CD14-positive monocyte (primary cell): ENCODE measurements around the gene CSGALNACT2. TPM values are rescaled to one million over a fixed set of nuclear protein-coding genes. Genes with fewer than 3 reads are reported as not detected.

Source experiments
- DNase-seq, 3 donors: peaks; one replicate each; pipeline ENCODE4 v3.0.0-alpha.2; 2011 to 2022
- H2AFZ ChIP-seq: 2 replicates; pipeline ENCODE4 v1.6.0; 2012; ENCODE audit warnings: mild to moderate bottlenecking, low read depth, low read length, inconsistent platforms; ENCODE audit not compliant: insufficient read depth, poor library complexity, severe bottlenecking
- H3K27ac ChIP-seq, 2 donors: 1 replicate in 1 of 2; 2 replicates in 1 of 2; pipeline ENCODE4 v1.5.1; 2012 to 2013; ENCODE audit warnings: low read length in 2 of 2, control low read depth in 1 of 2, inconsistent platforms in 1 of 2, low read depth in 1 of 2, mild to moderate bottlenecking in 1 of 2
- H3K27me3 ChIP-seq, 2 donors: one replicate each; pipeline versions ENCODE4 v1.6.0 to v1.6.1; 2011 to 2013; ENCODE audit warnings: low read length in 2 of 2; ENCODE audit not compliant: control insufficient read depth in 2 of 2, insufficient read depth in 2 of 2
- H3K36me3 ChIP-seq, 2 donors: replicated peaks in 1 of 2; 1 replicate in 1 of 2; 2 replicates in 1 of 2; pipeline versions ENCODE4 v1.5.1 to v1.6.1; 2012 to 2013; ENCODE audit warnings: low read length in 2 of 2, control low read depth in 1 of 2, inconsistent platforms in 1 of 2, mild to moderate bottlenecking in 1 of 2; ENCODE audit not compliant: insufficient read depth in 2 of 2, control insufficient read depth in 1 of 2
- H3K4me1 ChIP-seq, 2 donors: 1 replicate in 1 of 2; 2 replicates in 1 of 2; pipeline versions ENCODE4 v1.5.1 to v1.6.1; 2012 to 2013; ENCODE audit warnings: low read length in 2 of 2, control low read depth in 1 of 2, inconsistent platforms in 1 of 2, mild to moderate bottlenecking in 1 of 2, moderate library complexity in 1 of 2; ENCODE audit not compliant: insufficient read depth in 2 of 2, control insufficient read depth in 1 of 2
- H3K4me2 ChIP-seq: replicated peaks from 2 replicates; pipeline ENCODE3; 2012; ENCODE audit warnings: low read length, moderate library complexity, mild to moderate bottlenecking; ENCODE audit not compliant: poor library complexity, severe bottlenecking; ENCODE audit errors: extremely low read depth
- H3K4me3 ChIP-seq, 3 experiments: fragments of 200-600 bp in 1 of 3; sonication (generic) in 1 of 3; replicated peaks in 1 of 3; 1 replicate in 2 of 3; 2 replicates in 1 of 3; pipeline ENCODE4 v1.5.1; 2011 to 2013; ENCODE audit warnings: low read length in 3 of 3, mild to moderate bottlenecking in 3 of 3, control low read depth in 2 of 3, low read depth in 2 of 3, inconsistent platforms in 1 of 3, moderate library complexity in 1 of 3
- H3K79me2 ChIP-seq: 2 replicates; pipeline ENCODE4 v1.6.0; 2012; ENCODE audit warnings: mild to moderate bottlenecking, control low read depth, inconsistent platforms, low read length, moderate library complexity; ENCODE audit not compliant: insufficient read depth
- H3K9ac ChIP-seq: 2 replicates; pipeline ENCODE4 v1.6.0; 2017; ENCODE audit warnings: low read length, mild to moderate bottlenecking; ENCODE audit not compliant: insufficient read depth, poor library complexity, severe bottlenecking
- H3K9me3 ChIP-seq, 2 donors: replicated peaks in 1 of 2; 1 replicate in 1 of 2; 2 replicates in 1 of 2; pipeline versions ENCODE4 v1.5.1 to v1.6.1; 2012 to 2013; ENCODE audit warnings: low read length in 2 of 2, control low read depth in 1 of 2; ENCODE audit not compliant: control insufficient read depth in 1 of 2, insufficient read depth in 1 of 2
- H4K20me1 ChIP-seq: 2 replicates; pipeline ENCODE4 v1.6.0; 2012; ENCODE audit warnings: mild to moderate bottlenecking, low read length, control low read depth, moderate library complexity; ENCODE audit not compliant: insufficient read depth
- H3K27ac Mint-ChIP-seq, 7 donors: one replicate each; pipeline ENCODE4 v1.8.0; 2020; ENCODE audit warnings: mild to moderate bottlenecking in 7 of 7, mixed read lengths in 7 of 7, moderate library complexity in 6 of 7, inconsistent platforms in 2 of 7
- H3K27me3 Mint-ChIP-seq, 3 donors: one replicate each; pipeline ENCODE4 v1.8.0; 2021 to 2022; ENCODE audit warnings: low read depth in 3 of 3, mild to moderate bottlenecking in 3 of 3, mixed read lengths in 3 of 3, moderate library complexity in 3 of 3, inconsistent platforms in 1 of 3
- H3K36me3 Mint-ChIP-seq, 2 donors: one replicate each; pipeline ENCODE4 v1.8.0; 2020; ENCODE audit warnings: mixed read lengths in 2 of 2, inconsistent platforms in 1 of 2, mild to moderate bottlenecking in 1 of 2
- H3K4me1 Mint-ChIP-seq: one replicate; pipeline ENCODE4 v1.8.0; 2020; ENCODE audit warnings: mild to moderate bottlenecking, mixed read lengths
- H3K4me3 Mint-ChIP-seq, 2 donors: one replicate each; pipeline ENCODE4 v1.8.0; 2020; ENCODE audit warnings: mild to moderate bottlenecking in 2 of 2, mixed read lengths in 2 of 2, moderate library complexity in 1 of 2
- H3K9me3 Mint-ChIP-seq, 7 donors: one replicate each; pipeline ENCODE4 v1.8.0; 2020 to 2022; ENCODE audit warnings: mixed read lengths in 7 of 7, mild to moderate bottlenecking in 6 of 7, moderate library complexity in 6 of 7, inconsistent platforms in 2 of 7
- CTCF ChIP-seq: fragments of 200-600 bp; IDR thresholded peaks from one replicate; pipeline ENCODE4 v1.8.0; 2022; ENCODE audit warnings: antibody characterized with exemption, mild to moderate bottlenecking
- WGBS: methylation state at CpG from one replicate; pipeline ENCODE4 v1.1.5; 2013; ENCODE audit warnings: missing lambda C conversion rate; ENCODE audit not compliant: insufficient coverage; 5-methylcytosine and 5-hydroxymethylcytosine counted together
- intact Hi-C, 2 donors: fragments of 100-400 bp; cut with micrococcal nuclease; formaldehyde crosslinking; loops; one replicate each; pipeline versions ENCODE4 v1.15.0 to v1.15.1; 2023
- polyA plus RNA-seq, 3 donors: library from polyadenylated mRNA; depleted of rRNA in 1 of 3; unstranded in 2 of 3; stranded (reverse) in 1 of 3; fragments of 300-500 nt in 2 of 3; fragments of >200 nt in 1 of 3; fragmentation: Illumina TruSeq in 2 of 3; gene quantifications; 1 replicate in 2 of 3; 2 replicates in 1 of 3; pipeline ENCODE4 v1.2.3, GENCODE V29; 2012 to 2021

The CSGALNACT2 gene
- polyA plus RNA-seq, 3 donors = 43.7 to 80.1 (median 48.2) TPM

GRCh38 chr10:43224321-43224720 is 86.1 kb downstream of the CSGALNACT2 start:
- Mint-ChIP-seq H3K4me3 (no peak overlapping the region), H3K36me3 (no peaks in the 10 kb centered on the region), H3K27me3 (peaks cover 28 to 37% (median 31%) of the 10 kb centered on the region in 3 donors), H3K9me3 (peaks cover 0 to 6% (median 0%) of the 10 kb centered on the region in 7 donors), H3K27ac (no peak overlapping the region), H3K4me1 (peaks cover 13% of the 10 kb centered on the region)
- WGBS = no CpG with 5 or more reads among the region's 1 CpG
- H3K9ac ChIP-seq = no peak overlapping the region
- no peak overlapping the region for H3K27ac ChIP-seq
- peaks cover 2 to 18% of the 10 kb centered on the region in 2 donors for H3K27me3 ChIP-seq
- H3K9me3 ChIP-seq = no peaks in the 10 kb centered on the region
- intact Hi-C loops = no loop called here
- H3K4me1 ChIP-seq = peaks cover 4 to 5% of the 10 kb centered on the region in 2 donors
- H3K79me2 ChIP-seq = no peaks in the 10 kb centered on the region
- no peak for DNase-seq
- no peak overlapping the region for H2AFZ ChIP-seq
- TF ChIP-seq CTCF = no peak
- H3K36me3 ChIP-seq = no peaks in the 10 kb centered on the region
- H4K20me1 ChIP-seq = no peaks in the 10 kb centered on the region
- no peak overlapping the region for H3K4me3 ChIP-seq
- H3K4me2 ChIP-seq = no peak overlapping the region

GRCh38 chr10:43225004-43225786 is 87.0 kb downstream of the CSGALNACT2 start:
- no peak for TF ChIP-seq CTCF
- no peak overlapping the region for H3K9ac ChIP-seq
- peaks cover 0 to 10% (median 0%) of the 10 kb centered on the region in 7 donors for H3K9me3 Mint-ChIP-seq
- no peak overlapping the region for H2AFZ ChIP-seq
- no peak overlapping the region for H3K4me2 ChIP-seq
- no peak overlapping the region for H3K27ac ChIP-seq
- no peaks in the 10 kb centered on the region for H3K36me3 ChIP-seq
- intact Hi-C loops = no loop called here
- no peaks in the 10 kb centered on the region for H3K79me2 ChIP-seq
- H3K27me3 Mint-ChIP-seq = peaks cover 31 to 46% (median 35%) of the 10 kb centered on the region in 3 donors
- H3K4me1 Mint-ChIP-seq = peaks cover 13% of the 10 kb centered on the region
- no peak overlapping the region for H3K4me3 Mint-ChIP-seq
- H3K36me3 Mint-ChIP-seq = no peaks in the 10 kb centered on the region
- peaks cover 2 to 21% of the 10 kb centered on the region in 2 donors for H3K27me3 ChIP-seq
- H3K27ac Mint-ChIP-seq = no peak overlapping the region
- WGBS = 96% methylated on average over 4 of the region's 5 CpGs
- no peak for DNase-seq
- H4K20me1 ChIP-seq = no peaks in the 10 kb centered on the region
- no peak overlapping the region for H3K4me3 ChIP-seq
- peaks cover 4 to 9% of the 10 kb centered on the region in 2 donors for H3K4me1 ChIP-seq
- H3K9me3 ChIP-seq = peaks cover 0 to 1% of the 10 kb centered on the region in 2 donors
